GM21786 (cell line): ENCODE measurements around the gene TMEM190.

Experiments used
- ATAC-seq: cut with Tn5 transposase; IDR thresholded peaks from one replicate; pipeline ENCODE4 v1.9.1; 2021; ENCODE audit not compliant: unreplicated experiment

TMEM190 gene

DNA sequence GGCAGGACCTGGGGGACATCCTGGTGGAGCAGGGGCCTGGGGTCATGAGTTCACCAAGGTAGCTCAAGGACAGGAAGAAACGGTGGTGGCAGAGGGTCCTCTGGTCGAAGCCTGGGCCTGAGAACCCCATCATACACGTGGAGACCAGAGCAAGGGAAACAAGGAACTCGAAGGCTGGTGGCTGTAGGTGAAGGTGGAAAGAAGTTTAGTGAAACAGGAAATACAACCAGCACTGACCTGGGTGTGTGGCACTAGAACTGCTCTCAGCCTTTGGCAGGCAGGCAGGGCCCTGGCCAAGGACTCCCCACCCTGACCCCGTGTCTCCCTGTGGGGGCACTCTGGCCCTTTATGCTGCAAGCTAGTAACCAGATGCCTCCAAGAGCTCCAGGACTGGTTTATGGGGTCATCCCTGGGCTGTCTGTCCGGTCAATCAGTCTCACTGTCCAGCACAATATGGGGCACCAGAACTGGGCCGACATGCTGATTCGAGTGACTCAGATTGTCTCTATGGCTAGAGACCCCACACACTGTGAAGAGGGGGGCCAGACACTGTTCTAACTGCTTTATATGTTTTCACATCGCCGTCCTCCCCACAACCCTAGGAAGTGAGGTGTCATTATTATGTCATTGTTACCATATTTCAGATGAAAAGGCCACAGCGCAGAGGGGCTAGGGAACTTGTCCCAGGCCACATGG is 25.9 kb upstream of the TMEM190 start:
- no peak for ATAC-seq

DNA sequence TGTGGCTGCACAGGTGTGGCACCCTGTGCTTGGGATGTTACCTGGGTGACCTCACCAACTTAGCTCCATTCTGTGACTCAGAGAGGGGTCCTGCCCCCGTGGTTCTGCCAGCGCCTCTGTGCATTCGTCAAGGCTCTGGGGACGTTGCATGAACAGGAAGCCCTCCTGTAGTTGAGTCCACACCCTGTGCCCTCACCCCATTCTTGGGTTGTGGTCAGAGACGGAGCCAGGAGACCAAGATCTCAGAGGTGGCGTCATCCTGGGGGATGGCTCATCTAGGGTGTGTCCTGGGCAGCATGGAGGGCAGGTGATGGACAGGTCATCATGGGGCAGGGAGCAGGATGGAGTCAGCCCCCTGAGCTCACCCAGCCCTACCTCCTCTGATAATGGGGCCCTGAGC is 24.6 kb upstream of the TMEM190 start:
- no peak for ATAC-seq

DNA sequence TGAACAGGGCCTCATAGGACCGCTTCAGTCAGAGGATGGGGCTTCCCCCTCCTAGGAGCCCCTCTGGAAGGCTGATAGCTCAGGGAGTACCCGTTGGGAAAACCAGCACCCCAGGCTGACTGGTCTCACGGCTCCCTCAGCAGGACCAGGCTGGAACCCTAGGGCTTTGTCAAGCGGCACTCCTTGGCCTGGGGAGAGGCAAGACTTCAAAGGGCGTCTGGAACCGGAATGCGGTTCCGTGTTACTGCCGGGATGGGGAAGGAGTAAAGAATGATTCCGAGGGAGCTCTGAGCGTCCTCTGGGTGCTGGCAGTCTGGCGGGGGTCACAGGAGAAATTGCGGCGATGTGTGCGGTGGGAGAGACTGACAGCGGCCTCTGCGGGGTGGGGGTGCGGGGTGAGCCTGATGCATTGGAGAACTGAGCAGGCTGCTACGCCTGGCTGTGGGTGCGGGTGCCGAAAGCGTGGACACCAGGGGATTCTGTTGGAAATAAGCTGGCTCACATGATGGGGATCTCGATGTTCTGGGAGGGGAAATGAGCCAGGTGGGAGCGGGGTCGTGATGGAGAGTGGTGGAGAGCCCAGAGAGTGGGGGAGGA is 24.0 kb upstream of the TMEM190 start:
- no peak for ATAC-seq

DNA sequence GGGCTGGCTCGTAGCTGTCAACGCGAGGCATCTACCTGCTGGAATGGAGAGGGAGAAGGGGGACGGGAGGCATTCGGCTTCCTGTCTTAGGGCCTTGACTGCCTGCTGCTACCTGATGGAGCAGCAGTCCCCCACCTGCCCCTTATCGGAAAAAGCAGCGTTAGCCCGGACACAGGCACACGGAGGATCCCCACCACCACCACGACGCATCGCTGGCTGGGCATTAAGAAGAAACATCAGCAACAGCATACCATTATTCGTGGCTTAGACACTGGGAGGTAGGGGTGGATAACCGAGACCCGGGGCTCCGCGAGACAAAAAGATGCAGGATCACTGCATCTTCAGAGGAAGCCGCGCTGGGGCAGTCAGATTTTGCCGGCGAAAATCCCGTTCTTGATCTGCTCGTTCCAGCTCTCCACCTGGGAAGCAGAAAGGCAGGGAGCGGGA is 23.2 kb upstream of the TMEM190 start:
- ATAC-seq = no peak

DNA sequence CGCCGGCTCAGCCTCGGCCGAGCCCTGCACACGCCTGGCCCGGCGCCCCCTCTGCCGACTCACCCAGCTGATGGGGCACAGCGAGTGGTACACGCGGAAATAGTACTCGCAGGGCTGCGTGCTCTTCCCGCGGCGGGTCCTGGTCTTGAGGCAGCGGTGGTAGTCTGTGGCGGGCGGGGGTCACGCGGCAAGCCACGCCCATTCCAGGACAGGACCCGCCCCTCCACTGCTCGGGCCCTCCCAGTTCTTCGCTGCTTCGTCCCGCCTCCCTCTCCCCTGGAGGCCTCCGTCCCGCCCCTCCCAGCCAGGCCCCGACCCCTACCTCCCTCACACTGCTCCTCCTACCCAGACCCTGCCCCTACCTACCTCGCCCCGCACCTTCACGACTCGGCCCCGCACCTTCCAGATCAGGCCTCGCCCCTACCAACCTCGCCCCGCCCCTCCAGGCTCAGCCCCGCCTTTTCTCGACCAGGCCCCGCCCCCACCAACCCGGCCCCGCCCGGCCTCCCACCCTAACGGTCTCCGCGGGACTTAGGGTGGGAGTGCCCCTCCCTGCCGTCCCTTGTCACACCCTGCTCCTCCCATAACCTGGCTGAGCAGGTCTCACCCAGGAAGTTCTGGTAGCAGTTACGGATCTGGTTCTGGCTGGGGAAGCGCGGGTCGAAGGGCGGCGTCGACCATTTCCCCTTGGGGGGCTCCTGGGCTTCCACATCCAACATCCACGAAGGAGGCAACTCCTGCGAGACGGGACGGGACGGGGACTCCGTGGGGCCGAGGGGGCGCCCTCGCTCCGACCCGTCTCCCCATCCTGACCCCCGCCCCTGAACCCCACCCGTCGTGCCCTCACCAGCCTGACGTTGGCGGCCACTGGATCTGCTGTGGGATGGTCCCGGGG is 22.6 kb upstream of the TMEM190 start:
- ATAC-seq = no peak

DNA sequence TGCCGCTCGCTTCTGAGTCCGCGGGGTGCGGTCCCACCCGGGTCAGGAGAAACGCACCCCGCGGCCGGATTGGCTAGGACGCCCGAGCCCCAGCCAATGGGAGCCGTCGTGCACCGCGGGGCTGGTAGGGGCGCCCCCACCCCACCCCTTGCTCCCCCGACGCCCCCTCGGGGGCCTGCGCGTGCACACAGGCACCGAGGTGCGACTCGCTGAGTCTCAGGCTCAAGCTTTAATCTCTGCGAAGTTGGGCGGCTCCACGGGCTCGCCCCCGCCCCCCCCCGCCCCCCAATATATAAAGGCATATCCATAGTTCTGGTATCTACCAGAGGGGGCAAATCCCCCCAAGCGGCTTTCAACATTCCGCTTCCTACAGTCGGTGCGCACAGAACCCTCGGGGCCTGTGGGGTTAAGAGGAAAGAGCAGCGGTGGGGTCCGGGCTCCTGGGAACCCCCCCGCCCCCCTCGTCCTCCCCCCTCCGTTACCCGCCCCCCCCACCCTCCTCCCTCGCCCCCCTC is 21.9 kb upstream of the TMEM190 start, which contains the start of gene COX6B2:
Gene COX6B2, minus strand, starts transcription at position 22 of the 515 bp plus-strand sequence. CDS start 198 bp downstream, outside the sequence.
- ATAC-seq = no peak

DNA sequence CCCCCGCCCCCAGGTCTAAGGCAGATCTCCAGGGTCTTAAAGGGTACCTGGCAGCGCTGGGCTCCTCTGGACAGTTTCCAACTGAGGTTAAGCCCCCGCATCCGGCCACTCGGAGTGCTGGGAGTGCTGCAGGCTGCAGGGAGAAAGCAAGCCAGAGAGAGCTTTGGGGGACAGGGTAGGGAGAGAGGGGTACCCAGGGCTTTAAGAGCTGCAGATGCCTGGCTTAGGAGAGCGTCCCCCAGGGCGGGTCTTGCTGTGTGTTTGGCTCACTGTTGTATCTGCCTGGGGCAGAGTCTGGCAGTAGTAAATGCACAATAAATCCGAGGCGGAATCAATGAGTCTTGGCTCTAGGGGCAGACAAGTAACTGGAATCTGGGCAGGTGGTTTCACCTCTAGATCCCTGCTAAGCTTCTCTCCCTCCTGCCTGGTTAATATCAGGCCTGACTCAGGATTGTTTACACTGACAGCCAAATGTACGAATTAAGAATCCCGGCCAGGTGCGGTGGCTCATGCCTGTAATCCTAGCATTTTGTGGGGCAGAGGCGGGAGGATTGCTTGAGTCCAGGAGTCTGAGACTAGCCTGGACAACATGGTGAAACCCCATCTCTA is 21.3 kb upstream of the TMEM190 start:
- no peak for ATAC-seq

DNA sequence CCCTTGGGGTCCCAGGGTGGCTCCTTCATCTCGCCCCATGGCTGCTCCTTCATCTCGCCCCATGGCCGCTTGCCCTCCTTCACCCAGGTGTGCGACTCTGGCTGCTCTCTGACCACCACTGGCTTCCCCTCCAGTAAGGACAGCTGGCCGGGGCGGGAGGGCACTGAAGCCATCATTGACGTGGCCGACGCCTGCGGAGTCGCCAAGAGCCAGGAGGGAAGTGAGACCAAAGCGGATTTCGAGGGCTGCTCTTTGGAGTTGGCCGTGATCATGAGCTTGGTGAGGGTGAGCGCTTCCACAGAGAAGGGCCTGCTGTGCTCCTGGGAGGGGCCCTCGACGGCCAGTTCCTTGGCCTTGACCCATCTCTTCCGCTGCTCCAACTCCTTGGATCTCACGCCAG is 18.1 kb upstream of the TMEM190 start:
- ATAC-seq = no peak

DNA sequence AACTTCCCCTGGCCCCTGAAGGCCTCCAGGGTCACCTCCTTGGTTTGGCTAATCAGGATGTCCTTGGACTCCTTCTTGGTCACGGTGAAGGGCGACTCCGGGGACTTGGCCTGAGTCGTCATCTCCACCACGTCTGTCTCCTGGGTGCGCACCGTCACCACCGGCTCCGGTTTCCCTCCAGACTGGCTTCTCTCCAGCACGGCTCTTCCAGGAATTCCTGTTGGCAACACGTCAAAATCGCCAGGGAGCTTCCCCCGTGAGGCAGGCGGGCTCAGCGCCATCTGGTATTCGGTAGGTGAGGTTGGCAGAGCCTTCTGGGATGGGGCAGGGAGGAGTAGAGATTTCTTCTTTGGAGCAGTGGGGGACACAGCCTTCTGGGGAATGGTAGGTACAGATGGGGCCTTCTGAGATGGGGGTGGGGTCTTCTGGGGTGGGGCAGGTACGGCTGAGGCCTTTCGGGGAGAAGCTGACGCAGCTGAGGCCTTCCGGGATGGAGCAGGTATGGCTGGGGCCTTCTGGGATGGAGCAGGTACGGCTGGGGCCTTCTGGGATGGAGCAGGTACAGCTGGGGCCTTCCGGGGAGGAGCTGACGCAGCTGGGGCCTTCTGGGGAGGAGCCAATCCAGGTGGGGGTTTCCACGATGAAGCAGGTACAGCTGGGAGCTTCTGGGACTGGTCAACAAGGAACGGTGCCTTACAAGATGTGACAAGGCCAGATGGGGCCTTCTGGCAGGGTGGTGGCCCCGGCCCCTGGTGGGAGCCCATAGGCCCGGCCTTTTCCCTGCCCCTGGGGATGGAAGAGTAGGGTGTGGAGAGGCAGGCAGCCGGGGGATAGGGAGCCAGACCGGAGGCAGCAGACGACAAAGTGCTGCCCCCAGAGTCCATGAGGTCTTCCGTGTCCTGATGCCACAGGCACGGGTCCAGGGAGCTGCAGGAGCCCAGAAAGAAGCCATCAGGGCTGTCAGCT is 17.4 kb upstream of the TMEM190 start:
- ATAC-seq = no peak

DNA sequence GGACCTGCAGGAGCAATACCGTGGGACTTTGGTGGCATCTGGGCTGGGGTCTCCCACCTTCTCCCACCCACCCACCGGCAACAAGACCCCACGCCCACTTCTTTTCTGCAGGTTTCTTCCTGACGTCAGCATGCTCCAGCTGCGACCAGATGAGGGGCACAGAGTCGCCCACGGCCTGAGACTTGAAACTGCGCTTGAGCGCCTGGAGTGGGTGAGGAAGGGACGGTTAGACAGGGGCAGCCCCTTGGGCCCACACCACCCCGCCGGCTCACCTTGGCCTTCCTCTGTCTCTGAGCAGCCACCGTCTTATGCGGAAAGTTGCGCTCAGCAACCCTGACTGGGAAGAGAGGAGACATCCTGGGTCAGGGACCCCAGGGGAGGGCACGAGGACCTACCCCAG is 15.7 kb upstream of the TMEM190 start:
- ATAC-seq = no peak

DNA sequence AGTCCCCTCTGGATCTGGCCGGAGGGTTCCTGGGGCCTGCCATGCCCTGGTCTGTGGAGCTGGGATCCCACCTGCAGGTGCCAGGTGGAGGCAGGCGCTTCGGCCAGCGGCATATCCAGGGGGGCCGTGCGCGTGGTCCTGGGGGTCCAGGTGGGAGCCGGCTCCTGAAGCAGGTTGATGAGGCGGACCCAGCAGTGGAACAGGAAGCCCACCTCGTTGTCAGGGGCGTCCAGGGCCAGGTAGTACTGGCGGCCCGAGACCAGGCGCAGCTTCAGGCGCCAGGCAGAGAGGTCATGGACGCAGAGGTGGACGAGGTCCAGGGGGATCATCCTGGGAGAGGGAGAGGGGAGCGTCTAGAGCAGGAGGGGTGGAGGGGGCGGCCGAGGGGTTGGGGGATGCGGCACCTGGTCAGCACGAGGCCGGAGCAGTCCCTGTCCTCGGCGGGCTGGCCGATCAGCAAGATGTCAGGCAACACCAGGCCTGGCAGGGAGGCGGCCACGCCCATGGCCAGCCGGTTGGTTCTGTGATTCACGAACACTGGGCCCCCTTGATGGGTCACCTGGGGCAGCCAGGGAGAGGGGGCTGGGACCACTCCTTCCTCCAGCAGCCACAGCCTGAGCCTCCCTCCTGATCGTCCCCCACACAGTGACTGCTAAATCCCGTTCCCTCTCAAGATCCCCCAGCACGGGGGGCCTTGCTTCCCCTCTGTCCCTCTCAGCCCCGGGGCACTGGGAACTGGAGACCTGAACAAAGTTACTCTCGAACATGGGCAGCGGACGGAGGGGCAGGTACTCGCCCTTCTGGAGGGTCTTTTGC is 14.2 kb upstream of the TMEM190 start:
- no peak for ATAC-seq

DNA sequence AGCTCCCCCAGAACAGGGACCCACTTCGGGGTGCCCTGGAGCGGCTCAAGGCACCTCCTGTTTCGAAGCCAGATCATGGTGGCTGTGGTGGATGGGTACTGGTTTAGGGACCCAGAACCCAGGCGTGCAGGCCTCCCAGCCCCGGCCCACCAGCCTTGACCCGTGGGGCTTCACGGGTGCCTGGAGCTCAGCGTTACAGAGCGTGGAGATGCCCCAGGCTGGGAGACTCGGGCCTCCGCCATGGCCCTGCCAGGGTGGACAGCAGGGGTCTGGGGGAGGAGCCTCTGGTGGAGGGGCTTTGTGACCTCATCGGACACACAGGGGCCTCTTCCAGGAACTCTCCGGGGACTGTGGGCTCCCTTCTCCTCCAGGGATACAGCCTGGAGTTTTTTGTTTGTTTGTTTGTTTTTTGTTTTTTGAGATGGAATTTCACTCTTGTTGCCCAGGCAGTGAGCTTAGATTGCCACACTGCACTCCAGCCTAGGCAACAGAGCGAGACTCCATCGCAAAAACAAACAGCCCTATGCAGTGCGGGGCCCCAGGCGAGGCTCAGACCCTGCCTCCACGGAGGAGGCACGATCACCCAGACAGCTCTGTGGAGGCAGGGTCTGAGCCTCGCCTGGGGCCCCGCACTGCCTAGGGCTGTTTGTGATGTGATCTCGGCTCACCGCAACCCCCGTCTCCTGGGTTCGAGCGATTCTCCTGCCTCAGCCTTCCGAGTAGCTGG is 13.5 kb upstream of the TMEM190 start, which contains the start of gene GARIN5B:
Gene GARIN5B, minus strand, starts transcription at position 271 of the 727 bp plus-strand sequence. Its CDS starts 194 bp downstream, at position 77.
- ATAC-seq = no peak

DNA sequence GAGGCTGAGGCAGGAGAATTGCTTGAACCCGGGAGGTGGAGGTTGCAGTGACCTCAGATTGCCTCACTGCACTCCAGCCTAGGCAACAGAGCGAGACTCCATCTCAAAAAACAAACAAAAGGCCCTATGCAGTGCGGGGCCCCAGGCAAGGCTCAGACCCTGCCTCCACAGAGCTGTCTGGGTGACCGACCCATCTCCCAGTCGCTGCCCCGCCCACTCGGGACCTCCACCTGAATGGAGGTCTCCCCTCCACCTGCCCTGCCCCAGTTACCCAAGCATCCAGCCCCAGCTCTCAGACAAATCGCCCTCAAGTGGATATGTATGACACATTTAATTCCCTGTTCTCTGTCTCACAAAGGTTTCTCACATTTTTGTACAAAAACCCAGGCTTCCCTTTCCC is 11.4 kb upstream of the TMEM190 start:
- ATAC-seq = no peak

DNA sequence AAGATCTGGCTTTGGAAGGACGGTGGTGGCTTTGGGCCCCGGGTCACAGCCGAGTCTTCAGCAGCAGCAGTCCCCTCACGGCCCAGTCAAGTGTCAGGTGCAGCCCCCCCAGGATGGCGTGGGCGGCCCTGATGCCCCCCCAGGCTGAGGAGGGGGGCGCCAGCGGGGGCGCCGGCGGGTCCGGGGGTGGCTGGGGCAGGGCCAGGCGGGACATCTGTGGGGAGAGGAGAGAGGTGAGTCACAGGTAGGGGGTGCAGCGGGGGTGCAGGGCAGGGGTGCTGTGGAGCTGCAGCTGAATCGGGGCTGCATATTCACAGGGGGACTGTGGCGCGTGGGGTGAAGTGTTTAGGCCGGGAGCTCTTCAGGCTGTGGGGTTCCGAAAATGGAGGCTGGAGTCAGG is 10.7 kb upstream of the TMEM190 start:
- no peak for ATAC-seq

DNA sequence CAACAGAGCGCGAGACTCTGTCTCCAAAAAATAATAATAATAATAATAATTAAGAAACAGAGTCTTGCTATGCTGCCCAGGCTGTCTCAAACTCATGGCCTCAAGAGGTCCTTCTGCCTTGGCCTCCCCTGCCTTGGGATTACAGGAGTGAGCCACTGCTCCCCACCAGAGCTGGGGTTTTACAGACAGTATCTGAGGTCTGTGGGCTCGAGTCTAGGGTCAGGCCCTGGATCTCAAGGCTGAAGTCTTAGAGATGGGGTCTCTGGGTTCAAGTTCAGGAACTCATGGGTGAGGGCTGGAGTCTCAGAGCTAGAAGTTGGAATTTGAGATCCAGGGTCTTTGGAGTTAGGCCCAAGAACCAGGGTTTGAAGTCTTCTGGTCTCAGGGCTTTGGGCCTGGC is 9.8 kb upstream of the TMEM190 start:
- no peak for ATAC-seq

DNA sequence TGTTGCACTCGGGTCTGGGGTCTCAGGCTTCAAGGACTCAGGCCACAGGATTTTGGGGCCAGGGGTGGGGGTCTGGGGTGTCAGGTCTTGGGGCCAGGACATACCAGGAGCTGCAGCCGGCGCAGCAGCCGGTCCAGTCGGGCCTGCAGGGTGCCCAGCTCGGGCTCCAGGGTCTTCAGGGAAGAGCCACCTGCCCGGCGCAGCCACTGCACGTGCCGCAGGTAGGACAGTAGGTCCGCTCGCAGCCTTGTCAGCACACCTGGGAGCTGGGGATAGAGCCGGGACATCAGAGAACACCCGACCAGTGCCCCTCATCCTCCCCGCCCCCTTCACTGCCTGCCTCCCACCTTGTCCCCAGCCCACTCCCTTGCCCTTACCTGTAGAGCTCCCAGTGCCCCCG is 8.5 kb upstream of the TMEM190 start:
- no peak for ATAC-seq

DNA sequence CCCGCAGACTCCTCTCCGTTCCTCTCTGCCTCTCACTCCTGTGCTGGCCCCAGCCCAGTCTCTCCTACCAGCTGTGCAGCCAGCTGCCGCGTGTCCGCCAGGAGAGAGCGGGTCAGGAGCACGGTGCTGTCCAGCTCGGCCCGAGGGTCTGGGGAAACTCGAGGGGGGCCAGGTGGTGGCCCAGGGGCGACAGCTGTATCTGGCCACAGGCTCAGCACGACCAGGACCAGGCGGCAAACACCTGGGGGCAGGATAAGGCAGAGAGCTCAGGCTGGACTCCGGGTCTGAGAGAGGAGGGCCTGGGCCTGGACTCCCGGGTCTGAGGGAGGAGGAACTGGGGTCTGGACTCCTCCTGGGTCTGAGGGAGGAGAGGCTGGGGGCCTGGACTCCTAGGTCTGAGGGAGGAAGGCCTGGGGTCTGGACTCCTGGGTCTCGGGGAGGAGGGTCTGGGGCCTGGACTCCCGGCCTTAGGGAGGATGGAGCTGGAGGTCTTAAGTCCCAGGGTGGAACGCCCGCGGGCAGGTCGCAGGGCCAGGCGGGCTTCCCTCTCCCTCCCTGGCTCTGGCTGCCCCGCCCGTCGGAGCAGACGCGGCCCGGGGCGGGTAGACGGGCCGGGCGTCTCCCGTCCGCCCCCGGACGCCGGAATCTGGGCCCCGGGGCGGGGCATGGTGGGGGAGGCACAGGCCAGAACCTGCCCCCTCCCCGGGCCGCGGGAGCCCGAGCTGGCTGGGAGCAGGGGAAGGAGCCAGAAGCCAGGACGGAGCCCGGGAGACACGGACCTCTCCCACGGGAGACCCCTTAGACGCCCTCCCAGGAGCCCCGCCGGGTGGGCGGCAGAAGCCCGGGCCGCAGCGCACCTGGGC is 7.7 kb upstream of the TMEM190 start:
- no peak for ATAC-seq
